SK-N-SH (cell line): ENCODE measurements around the gene SPI1. TPM values are rescaled to one million over a fixed set of nuclear protein-coding genes. Genes with fewer than 3 reads are reported as not detected.

Experiments used
- CTCF ChIA-PET: fragments of 300-600, 350-600 bp; formaldehyde crosslinking; extraction: SDS; loops from one replicate; lab custom pipeline; 2021; lab: Yijun Ruan, JAX
- POLR2A ChIA-PET: fragments of 350-600 bp; sonication (Branson Sonifier 250); formaldehyde crosslinking; extraction: SDS; loops from one replicate; lab custom pipeline; 2020; ENCODE audit warnings: antibody characterized with exemption, inconsistent platforms; lab: Yijun Ruan, JAX
- DNase-seq: peaks from one replicate; pipeline ENCODE4 v3.0.0; 2012
- H2AFZ ChIP-seq: fragments of 200-600 bp; sonication (generic); 2 replicates; pipeline ENCODE4 v1.8.1; 2016; ENCODE audit warnings: antibody characterized with exemption, mild to moderate bottlenecking, low read depth
- H3F3A ChIP-seq: fragments of 200-600 bp; sonication (generic); replicated peaks from 2 replicates; pipeline ENCODE3; 2016; ENCODE audit warnings: antibody characterized with exemption, mild to moderate bottlenecking; ENCODE audit not compliant: insufficient read depth
- H3K27ac ChIP-seq, 2 experiments: fragments of 200-500 bp in 1 of 2; fragments of 200-600 bp in 1 of 2; sonication (Bioruptor generic) in 1 of 2; sonication (generic), shearing (Covaris generic) in 1 of 2; 2 replicates each; pipeline versions ENCODE4 v1.5.1 to v1.6.1; 2014 to 2016; ENCODE audit warnings: low read depth in 2 of 2, inconsistent platforms in 1 of 2, low read length in 1 of 2, mild to moderate bottlenecking in 1 of 2, mixed read lengths in 1 of 2
- H3K27me3 ChIP-seq: fragments of 200-600 bp; sonication (generic), shearing (Covaris generic); 2 replicates; pipeline ENCODE4 v1.6.1; 2016; ENCODE audit warnings: mixed run types; ENCODE audit not compliant: insufficient read depth
- H3K36me3 ChIP-seq, 2 experiments: fragments of 200-500 bp in 1 of 2; fragments of 200-600 bp in 1 of 2; sonication (Bioruptor generic) in 1 of 2; sonication (generic) in 1 of 2; replicated peaks in 1 of 2; 2 replicates each; pipeline versions ENCODE3 to v1.5.1; 2014 to 2016; ENCODE audit warnings: low read length in 1 of 2, mild to moderate bottlenecking in 1 of 2; ENCODE audit not compliant: insufficient read depth in 2 of 2, control insufficient read depth in 1 of 2
- H3K4me1 ChIP-seq, 2 experiments: fragments of 200-500 bp in 1 of 2; fragments of 200-600 bp in 1 of 2; sonication (Bioruptor generic) in 1 of 2; sonication (generic), shearing (Covaris generic) in 1 of 2; 2 replicates each; pipeline versions ENCODE4 v1.5.1 to v1.6.1; 2014 to 2016; ENCODE audit warnings: low read depth in 1 of 2, low read length in 1 of 2, mixed run types in 1 of 2; ENCODE audit not compliant: insufficient read depth in 2 of 2, control insufficient read depth in 1 of 2
- H3K4me2 ChIP-seq: fragments of 200-600 bp; sonication (generic), shearing (Covaris generic); 2 replicates; pipeline ENCODE4 v1.6.1; 2017; ENCODE audit warnings: mixed run types
- H3K4me3 ChIP-seq, 2 experiments: fragments of 200-500 bp in 1 of 2; fragments of 200-600 bp in 1 of 2; sonication (Bioruptor generic) in 1 of 2; sonication (generic), shearing (Covaris generic) in 1 of 2; 2 replicates each; pipeline versions ENCODE4 v1.5.1 to v1.8.1; 2014 to 2016; ENCODE audit warnings: low read depth in 2 of 2, inconsistent platforms in 1 of 2, low read length in 1 of 2, mild to moderate bottlenecking in 1 of 2, mixed read lengths in 1 of 2, moderate library complexity in 1 of 2
- H3K79me2 ChIP-seq: fragments of 200-600 bp; sonication (generic); 2 replicates; pipeline ENCODE4 v1.8.1; 2017; ENCODE audit warnings: mild to moderate bottlenecking; ENCODE audit not compliant: insufficient read depth
- H3K9ac ChIP-seq: fragments of 200-600 bp; sonication (generic); 2 replicates; pipeline ENCODE4 v1.6.1; 2017; ENCODE audit warnings: mixed run types
- H3K9me2 ChIP-seq: fragments of 200-600 bp; sonication (generic); 2 replicates; pipeline ENCODE4 v1.6.1; 2017; ENCODE audit warnings: mixed run types
- H3K9me3 ChIP-seq: fragments of 200-600 bp; sonication (generic); 2 replicates; pipeline ENCODE4 v1.6.1; 2017; ENCODE audit warnings: mixed run types, mild to moderate bottlenecking, moderate library complexity
- H4K20me1 ChIP-seq: fragments of 200-600 bp; sonication (generic); 2 replicates; pipeline ENCODE4 v1.6.1; 2017; ENCODE audit warnings: mild to moderate bottlenecking, mixed run types; ENCODE audit not compliant: insufficient read depth
- CHD2 ChIP-seq: fragments of 150-350 bp; IDR thresholded peaks from 2 replicates; pipeline ENCODE4 v1.6.1; 2018; ENCODE audit warnings: low read length; ENCODE audit not compliant: partially characterized antibody
- EP300 ChIP-seq, 2 experiments: IDR thresholded peaks; 2 replicates each; pipeline versions ENCODE4 v1.4.0 to v1.6.1; 2012; ENCODE audit warnings: borderline replicate concordance in 1 of 2, low read depth in 1 of 2, low read length in 1 of 2
- EZH2phosphoT487 ChIP-seq: fragments of 200-600 bp; sonication (generic); IDR thresholded peaks from 2 replicates; pipeline ENCODE4 v1.6.1; 2017; ENCODE audit warnings: low read depth, mixed run types, mild to moderate bottlenecking, antibody characterized with exemption, moderate library complexity, borderline replicate concordance
- FOSL2 ChIP-seq: IDR thresholded peaks from 2 replicates; pipeline ENCODE4 v1.4.0; 2012; ENCODE audit warnings: low read depth, mild to moderate bottlenecking, moderate library complexity, borderline replicate concordance
- FOXJ3 ChIP-seq: sonication (generic); formaldehyde crosslinking; IDR thresholded peaks from 2 replicates; pipeline ENCODE4 v1.5.1; 2020; ENCODE audit warnings: mild to moderate bottlenecking, missing genetic modification reagents
- GATA2 ChIP-seq: sonication (generic); formaldehyde crosslinking; IDR thresholded peaks from 2 replicates; pipeline ENCODE4 v1.5.0; 2020; ENCODE audit warnings: mild to moderate bottlenecking, missing genetic modification reagents
- MEF2A ChIP-seq: IDR thresholded peaks from 2 replicates; pipeline ENCODE4 v1.4.0; 2012; ENCODE audit warnings: low read depth, borderline replicate concordance
- RAD21 ChIP-seq: IDR thresholded peaks from 2 replicates; pipeline ENCODE4 v1.6.1; 2012; ENCODE audit warnings: mild to moderate bottlenecking, low read length
- RCOR1 ChIP-seq: fragments of 150-350 bp; IDR thresholded peaks from 2 replicates; pipeline ENCODE4 v1.6.1; 2017; ENCODE audit warnings: antibody characterized with exemption, low read length
- RFX5 ChIP-seq: IDR thresholded peaks from 2 replicates; pipeline ENCODE4 v1.6.1; 2012; ENCODE audit warnings: mild to moderate bottlenecking, improper control_type of control experiment, low read length
- SIN3A ChIP-seq: IDR thresholded peaks from 2 replicates; pipeline ENCODE4 v1.6.1; 2012; ENCODE audit warnings: low read depth, mild to moderate bottlenecking, low read length, moderate library complexity, borderline replicate concordance
- TCF12 ChIP-seq: IDR thresholded peaks from 2 replicates; pipeline ENCODE4 v1.4.0; 2012
- TEAD4 ChIP-seq: IDR thresholded peaks from 2 replicates; pipeline ENCODE4 v1.4.0; 2012; ENCODE audit warnings: mild to moderate bottlenecking, borderline replicate concordance; ENCODE audit not compliant: insufficient read depth
- YY1 ChIP-seq: IDR thresholded peaks from 2 replicates; pipeline ENCODE4 v1.4.0; 2012; ENCODE audit warnings: low read depth, mild to moderate bottlenecking
- WGBS: methylation state at CpG from one replicate; pipeline ENCODE4 v1.1.6; 2017; ENCODE audit warnings: low lambda C conversion rate; 5-methylcytosine and 5-hydroxymethylcytosine counted together
- polyA plus RNA-seq, 3 experiments: library from polyadenylated mRNA; depleted of rRNA; stranded (reverse); fragments of >200 nt; gene quantifications; 2 replicates each; pipeline ENCODE4 v1.2.3, GENCODE V29; 2012
- TF ChIP-seq, protein P1 (sequence below): IDR thresholded peaks from 2 replicates; pipeline ENCODE4 v1.4.0; 2012; ENCODE audit warnings: low read depth, borderline replicate concordance
- TF ChIP-seq, protein P2 (sequence below): fragments of 200-600 bp; sonication (generic); IDR thresholded peaks from 2 replicates; pipeline ENCODE4 v1.6.1; 2017; ENCODE audit warnings: antibody characterized with exemption, mild to moderate bottlenecking, moderate library complexity
- TF ChIP-seq, protein P3 (sequence below): fragments of 150-350 bp; IDR thresholded peaks from 2 replicates; pipeline ENCODE4 v1.6.1; 2017; ENCODE audit warnings: antibody characterized with exemption, low read length, low read depth, borderline replicate concordance
- TF ChIP-seq, protein P4 (sequence below): IDR thresholded peaks from 2 replicates; pipeline ENCODE4 v1.4.0; 2012; ENCODE audit warnings: low read depth, borderline replicate concordance
- TF ChIP-seq, protein P5 (sequence below): IDR thresholded peaks from 2 replicates; pipeline ENCODE4 v1.4.0; 2012; ENCODE audit warnings: low read depth

SPI1 gene
- polyA plus RNA-seq, 1 of the 3 experiments (the other 2 are of a cell fraction) = not detected

DNA sequence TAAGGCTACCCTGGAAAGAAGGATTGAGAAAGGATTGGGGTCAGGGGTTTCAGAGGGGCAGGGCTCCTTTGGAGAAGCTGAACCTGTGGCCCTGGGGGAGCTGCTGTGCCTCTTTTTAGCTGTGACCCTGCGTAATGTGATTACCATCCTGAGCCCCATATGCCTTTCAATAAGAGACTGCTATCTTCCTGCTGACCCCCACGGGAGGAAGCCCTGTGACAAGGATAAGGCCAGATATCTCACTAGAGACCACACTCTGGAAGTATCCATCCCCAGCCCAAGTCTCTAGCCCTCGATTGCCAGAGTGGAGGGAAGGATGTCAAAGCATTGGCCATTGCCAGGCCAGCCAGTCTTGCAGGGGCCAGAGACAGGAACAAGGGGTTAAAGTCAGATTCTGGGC, 25.2 kb upstream of the SPI1 start:
- WGBS = 73% methylated on average over 2 of the region's 3 CpGs
- no peak for DNase-seq
- no peaks in the 10 kb centered on the region for H3K9me3 ChIP-seq
- TF ChIP-seq, protein P1, sequence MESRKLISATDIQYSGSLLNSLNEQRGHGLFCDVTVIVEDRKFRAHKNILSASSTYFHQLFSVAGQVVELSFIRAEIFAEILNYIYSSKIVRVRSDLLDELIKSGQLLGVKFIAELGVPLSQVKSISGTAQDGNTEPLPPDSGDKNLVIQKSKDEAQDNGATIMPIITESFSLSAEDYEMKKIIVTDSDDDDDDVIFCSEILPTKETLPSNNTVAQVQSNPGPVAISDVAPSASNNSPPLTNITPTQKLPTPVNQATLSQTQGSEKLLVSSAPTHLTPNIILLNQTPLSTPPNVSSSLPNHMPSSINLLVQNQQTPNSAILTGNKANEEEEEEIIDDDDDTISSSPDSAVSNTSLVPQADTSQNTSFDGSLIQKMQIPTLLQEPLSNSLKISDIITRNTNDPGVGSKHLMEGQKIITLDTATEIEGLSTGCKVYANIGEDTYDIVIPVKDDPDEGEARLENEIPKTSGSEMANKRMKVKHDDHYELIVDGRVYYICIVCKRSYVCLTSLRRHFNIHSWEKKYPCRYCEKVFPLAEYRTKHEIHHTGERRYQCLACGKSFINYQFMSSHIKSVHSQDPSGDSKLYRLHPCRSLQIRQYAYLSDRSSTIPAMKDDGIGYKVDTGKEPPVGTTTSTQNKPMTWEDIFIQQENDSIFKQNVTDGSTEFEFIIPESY = no peak
- TF ChIP-seq MEF2A (no peak), CHD2 (no peak), YY1 (no peak), RAD21 (no peak), EP300 (IDR thresholded peaks at IDR 0.05; ENCODE audit: borderline replicate concordance in 1 of 2, low read depth in 1 of 2, low read length in 1 of 2) (no peak), GATA2 (CRISPR knock-in tag) (no peak), TCF12 (no peak), RFX5 (no peak), EZH2phosphoT487 (no peak), TEAD4 (no peak), SIN3A (no peak), FOSL2 (no peak), RCOR1 (no peak), FOXJ3 (CRISPR knock-in tag) (no peak)
- TF ChIP-seq, protein P2, sequence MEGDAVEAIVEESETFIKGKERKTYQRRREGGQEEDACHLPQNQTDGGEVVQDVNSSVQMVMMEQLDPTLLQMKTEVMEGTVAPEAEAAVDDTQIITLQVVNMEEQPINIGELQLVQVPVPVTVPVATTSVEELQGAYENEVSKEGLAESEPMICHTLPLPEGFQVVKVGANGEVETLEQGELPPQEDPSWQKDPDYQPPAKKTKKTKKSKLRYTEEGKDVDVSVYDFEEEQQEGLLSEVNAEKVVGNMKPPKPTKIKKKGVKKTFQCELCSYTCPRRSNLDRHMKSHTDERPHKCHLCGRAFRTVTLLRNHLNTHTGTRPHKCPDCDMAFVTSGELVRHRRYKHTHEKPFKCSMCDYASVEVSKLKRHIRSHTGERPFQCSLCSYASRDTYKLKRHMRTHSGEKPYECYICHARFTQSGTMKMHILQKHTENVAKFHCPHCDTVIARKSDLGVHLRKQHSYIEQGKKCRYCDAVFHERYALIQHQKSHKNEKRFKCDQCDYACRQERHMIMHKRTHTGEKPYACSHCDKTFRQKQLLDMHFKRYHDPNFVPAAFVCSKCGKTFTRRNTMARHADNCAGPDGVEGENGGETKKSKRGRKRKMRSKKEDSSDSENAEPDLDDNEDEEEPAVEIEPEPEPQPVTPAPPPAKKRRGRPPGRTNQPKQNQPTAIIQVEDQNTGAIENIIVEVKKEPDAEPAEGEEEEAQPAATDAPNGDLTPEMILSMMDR = no peak
- TF ChIP-seq, protein P3, sequence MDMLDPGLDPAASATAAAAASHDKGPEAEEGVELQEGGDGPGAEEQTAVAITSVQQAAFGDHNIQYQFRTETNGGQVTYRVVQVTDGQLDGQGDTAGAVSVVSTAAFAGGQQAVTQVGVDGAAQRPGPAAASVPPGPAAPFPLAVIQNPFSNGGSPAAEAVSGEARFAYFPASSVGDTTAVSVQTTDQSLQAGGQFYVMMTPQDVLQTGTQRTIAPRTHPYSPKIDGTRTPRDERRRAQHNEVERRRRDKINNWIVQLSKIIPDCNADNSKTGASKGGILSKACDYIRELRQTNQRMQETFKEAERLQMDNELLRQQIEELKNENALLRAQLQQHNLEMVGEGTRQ = no peak
- TF ChIP-seq, protein P4, sequence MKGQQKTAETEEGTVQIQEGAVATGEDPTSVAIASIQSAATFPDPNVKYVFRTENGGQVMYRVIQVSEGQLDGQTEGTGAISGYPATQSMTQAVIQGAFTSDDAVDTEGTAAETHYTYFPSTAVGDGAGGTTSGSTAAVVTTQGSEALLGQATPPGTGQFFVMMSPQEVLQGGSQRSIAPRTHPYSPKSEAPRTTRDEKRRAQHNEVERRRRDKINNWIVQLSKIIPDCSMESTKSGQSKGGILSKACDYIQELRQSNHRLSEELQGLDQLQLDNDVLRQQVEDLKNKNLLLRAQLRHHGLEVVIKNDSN = no peak
- TF ChIP-seq, protein P5, sequence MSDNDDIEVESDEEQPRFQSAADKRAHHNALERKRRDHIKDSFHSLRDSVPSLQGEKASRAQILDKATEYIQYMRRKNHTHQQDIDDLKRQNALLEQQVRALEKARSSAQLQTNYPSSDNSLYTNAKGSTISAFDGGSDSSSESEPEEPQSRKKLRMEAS = no peak
- no peak overlapping the region for H3K27ac ChIP-seq
- no peak overlapping the region for H3K4me3 ChIP-seq
- H3K9ac ChIP-seq = no peak overlapping the region
- no peak overlapping the region for H3K4me2 ChIP-seq
- peaks cover 13 to 26% of the 10 kb centered on the region in 2 experiments; a peak in 3 of 4 replicates for H3K4me1 ChIP-seq
- H4K20me1 ChIP-seq = no peaks in the 10 kb centered on the region
- H3F3A ChIP-seq = peaks cover 24% of the 10 kb centered on the region
- H2AFZ ChIP-seq = no peak overlapping the region
- no peaks in the 10 kb centered on the region for H3K36me3 ChIP-seq
- no peaks in the 10 kb centered on the region for H3K27me3 ChIP-seq
- no peaks in the 10 kb centered on the region for H3K9me2 ChIP-seq
- CTCF ChIA-PET = interaction anchor here (1.1 to 20.7 kb wide), 3 partner anchors 9 to 104 kb away, joined by 3 to 239 read pairs (median 15); no protein-coding TSS in a partner anchor
- peaks cover under 1% of the 10 kb centered on the region; the same call in 1 of the 2 replicates for H3K79me2 ChIP-seq
- POLR2A ChIA-PET = no interaction called here
